ACC112 (cell line): Measurements from ENCODE around the gene FRY.

Experiments
- H2AFZ ChIP-seq: fragments of 200-600 bp; sonication (generic); one replicate; pipeline ENCODE4 v1.6.0; 2017; ENCODE audit warnings: antibody characterized with exemption, low read length; ENCODE audit not compliant: unreplicated experiment
- H3K27ac ChIP-seq: fragments of 200-600 bp; sonication (generic); 2 replicates; pipeline ENCODE4 v1.5.1; 2014; ENCODE audit warnings: low read depth, mild to moderate bottlenecking, antibody characterized with exemption, low read length, moderate library complexity
- H3K27me3 ChIP-seq: fragments of 200-600 bp; sonication (generic); 2 replicates; pipeline ENCODE4 v1.6.1; 2014; ENCODE audit warnings: mild to moderate bottlenecking, antibody characterized with exemption, low read length, moderate library complexity, mixed read lengths; ENCODE audit not compliant: insufficient read depth
- H3K36me3 ChIP-seq: fragments of 200-600 bp; sonication (generic); 2 replicates; pipeline ENCODE4 v1.6.1; 2016; ENCODE audit warnings: mild to moderate bottlenecking, antibody characterized with exemption, low read length, moderate library complexity, mixed read lengths; ENCODE audit not compliant: insufficient read depth
- H3K4me1 ChIP-seq: fragments of 200-600 bp; sonication (generic); one replicate; pipeline ENCODE4 v1.6.1; 2016; ENCODE audit warnings: low read length, mixed read lengths; ENCODE audit not compliant: insufficient read depth, unreplicated experiment, control insufficient read depth
- H3K4me3 ChIP-seq: fragments of 200-600 bp; sonication (generic); 2 replicates; pipeline ENCODE4 v1.5.1; 2014; ENCODE audit warnings: mild to moderate bottlenecking, low read depth, low read length
- H3K79me2 ChIP-seq: fragments of 200-600 bp; sonication (generic); one replicate; pipeline ENCODE4 v1.6.0; 2016; ENCODE audit warnings: low read length; ENCODE audit not compliant: control insufficient read depth, unreplicated experiment, insufficient read depth

Gene FRY

GRCh38 chr13:32039528-32039927 is 8.0 kb downstream of the FRY start:
- H3K27ac ChIP-seq, result no peak overlapping the region
- no peak overlapping the region for H2AFZ ChIP-seq
- no peaks in the 10 kb centered on the region for H3K4me1 ChIP-seq
- no peaks in the 10 kb centered on the region for H3K27me3 ChIP-seq
- H3K79me2 ChIP-seq, result no peaks in the 10 kb centered on the region
- H3K4me3 ChIP-seq, result no peak overlapping the region
- H3K36me3 ChIP-seq, result no peaks in the 10 kb centered on the region

DNA sequence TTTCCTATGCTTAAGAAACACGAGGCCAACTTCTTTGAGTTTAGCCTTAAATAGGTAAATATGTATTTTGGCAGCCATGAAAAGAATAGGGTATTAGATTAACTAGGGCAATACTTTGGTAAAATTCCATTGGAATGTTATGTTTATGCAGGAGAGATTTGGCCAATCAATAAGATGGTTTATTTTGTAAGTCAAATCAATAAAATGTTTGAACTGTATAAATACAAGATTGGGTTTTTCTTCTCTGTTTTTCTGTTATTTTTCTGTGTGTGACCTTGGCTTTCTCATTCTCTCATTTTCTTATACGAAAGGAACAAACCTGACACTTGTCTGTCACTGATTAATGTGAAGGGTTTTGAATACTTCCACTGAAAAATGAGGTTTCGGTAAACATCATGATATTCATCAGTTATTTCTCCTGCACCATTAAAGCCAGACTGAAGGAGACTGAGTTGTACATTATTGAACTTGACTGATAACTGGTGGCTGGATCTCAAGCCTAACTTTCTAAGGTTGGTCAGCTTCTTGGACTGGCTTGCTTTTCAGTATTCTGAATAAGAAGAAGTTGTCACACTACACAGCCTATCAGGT is 8.6 kb downstream of the FRY start:
- H3K36me3 ChIP-seq, result no peaks in the 10 kb centered on the region
- H3K27ac ChIP-seq, result no peak overlapping the region
- H3K27me3 ChIP-seq, result no peaks in the 10 kb centered on the region
- no peaks in the 10 kb centered on the region for H3K4me1 ChIP-seq
- no peak overlapping the region for H2AFZ ChIP-seq
- no peaks in the 10 kb centered on the region for H3K79me2 ChIP-seq
- H3K4me3 ChIP-seq, result no peak overlapping the region

- no peaks in the 10 kb centered on the region for H3K27me3 ChIP-seq
- no peaks in the 10 kb centered on the region for H3K79me2 ChIP-seq
Measured at GRCh38 chr13:32040689-32041088, 9.1 kb downstream of the FRY start.

DNA sequence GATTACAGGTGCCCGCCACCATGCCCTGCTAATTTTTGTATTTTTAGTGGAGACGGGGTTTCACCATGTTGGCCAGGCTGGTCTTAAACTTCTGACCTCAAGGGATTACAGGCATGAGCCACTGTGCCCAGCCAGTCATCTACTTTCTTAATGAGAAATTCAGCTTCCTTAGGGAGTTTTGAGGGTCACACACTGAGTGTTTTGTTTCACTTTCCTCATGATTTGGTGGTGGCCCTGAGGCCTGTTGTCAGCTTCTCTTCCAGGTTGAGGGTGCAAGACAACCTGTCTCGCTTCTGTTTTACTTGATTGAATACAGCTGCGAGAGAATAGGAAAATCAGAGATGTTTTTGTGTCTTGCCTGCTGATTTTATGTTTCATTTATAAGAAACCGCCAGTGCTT is 9.9 kb downstream of the FRY start:
- Histone ChIP-seq H3K36me3 (no peaks in the 10 kb centered on the region), H3K27me3 (no peaks in the 10 kb centered on the region), H3K4me3 (no peak overlapping the region), H2AFZ (no peak overlapping the region), H3K4me1 (peaks cover 8% of the 10 kb centered on the region), H3K27ac (no peak overlapping the region), H3K79me2 (no peaks in the 10 kb centered on the region)

More at GRCh38 chr13:32040689-32041088, 9.1 kb downstream of the FRY start:
- Histone ChIP-seq H3K4me3 (no peak overlapping the region), H3K36me3 (no peaks in the 10 kb centered on the region), H3K27ac (no peak overlapping the region), H3K4me1 (peaks cover under 1% of the 10 kb centered on the region), H2AFZ (no peak overlapping the region)

DNA sequence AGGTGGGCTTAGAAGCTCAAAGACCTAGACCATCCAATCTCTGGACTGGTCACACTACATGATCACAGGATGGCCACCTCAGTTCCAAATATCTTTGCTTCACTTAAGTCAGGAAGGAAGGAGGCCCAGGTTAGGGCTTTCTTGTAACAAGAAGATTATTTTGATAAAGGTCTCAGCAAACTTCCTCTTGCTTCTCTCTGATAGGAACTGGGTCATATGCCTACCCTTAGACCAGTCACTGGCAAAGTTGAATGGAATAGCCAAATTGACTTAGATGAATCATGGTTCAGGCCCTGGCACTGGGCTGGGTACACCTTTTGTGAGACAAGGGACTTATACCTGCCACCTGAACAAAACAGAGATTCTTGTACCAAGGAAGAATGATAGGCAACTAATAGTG is 11.0 kb downstream of the FRY start:
- Histone ChIP-seq H3K27ac (no peak overlapping the region), H3K4me3 (no peak overlapping the region), H3K79me2 (no peaks in the 10 kb centered on the region), H2AFZ (no peak overlapping the region), H3K36me3 (no peaks in the 10 kb centered on the region), H3K4me1 (peaks cover 11% of the 10 kb centered on the region), H3K27me3 (no peaks in the 10 kb centered on the region)

GRCh38 chr13:32044446-32044845 is 12.9 kb downstream of the FRY start:
- Histone ChIP-seq H3K4me1 (peaks cover 21% of the 10 kb centered on the region), H3K36me3 (no peaks in the 10 kb centered on the region), H3K4me3 (no peak overlapping the region), H3K27me3 (no peaks in the 10 kb centered on the region), H3K27ac (no peak overlapping the region), H2AFZ (no peak overlapping the region), H3K79me2 (no peaks in the 10 kb centered on the region)

DNA sequence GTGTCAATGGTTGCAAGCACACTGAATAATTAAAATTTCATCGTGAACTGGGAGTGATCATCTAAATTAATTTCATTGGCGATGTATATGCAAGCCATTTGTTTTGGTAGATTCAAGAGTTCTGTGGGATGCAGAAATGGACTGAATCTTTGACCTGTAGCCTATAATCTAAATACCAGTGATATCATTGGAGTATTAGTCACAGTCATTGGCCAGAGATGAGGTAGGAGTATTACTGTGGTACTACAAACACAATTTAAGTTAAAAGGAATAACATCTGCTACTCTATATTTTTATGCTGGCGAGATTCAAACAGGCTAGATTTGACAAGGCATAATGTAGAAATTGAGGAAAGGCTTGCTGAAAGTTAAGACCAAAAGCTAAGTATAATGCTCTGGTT is 14.0 kb downstream of the FRY start:
- peaks cover 21% of the 10 kb centered on the region for H3K4me1 ChIP-seq
- no peak overlapping the region for H3K4me3 ChIP-seq
- H3K79me2 ChIP-seq, result no peaks in the 10 kb centered on the region
- H3K27me3 ChIP-seq, result no peaks in the 10 kb centered on the region
- H2AFZ ChIP-seq, result no peak overlapping the region
- no peak overlapping the region for H3K27ac ChIP-seq
- H3K36me3 ChIP-seq, result no peaks in the 10 kb centered on the region

DNA sequence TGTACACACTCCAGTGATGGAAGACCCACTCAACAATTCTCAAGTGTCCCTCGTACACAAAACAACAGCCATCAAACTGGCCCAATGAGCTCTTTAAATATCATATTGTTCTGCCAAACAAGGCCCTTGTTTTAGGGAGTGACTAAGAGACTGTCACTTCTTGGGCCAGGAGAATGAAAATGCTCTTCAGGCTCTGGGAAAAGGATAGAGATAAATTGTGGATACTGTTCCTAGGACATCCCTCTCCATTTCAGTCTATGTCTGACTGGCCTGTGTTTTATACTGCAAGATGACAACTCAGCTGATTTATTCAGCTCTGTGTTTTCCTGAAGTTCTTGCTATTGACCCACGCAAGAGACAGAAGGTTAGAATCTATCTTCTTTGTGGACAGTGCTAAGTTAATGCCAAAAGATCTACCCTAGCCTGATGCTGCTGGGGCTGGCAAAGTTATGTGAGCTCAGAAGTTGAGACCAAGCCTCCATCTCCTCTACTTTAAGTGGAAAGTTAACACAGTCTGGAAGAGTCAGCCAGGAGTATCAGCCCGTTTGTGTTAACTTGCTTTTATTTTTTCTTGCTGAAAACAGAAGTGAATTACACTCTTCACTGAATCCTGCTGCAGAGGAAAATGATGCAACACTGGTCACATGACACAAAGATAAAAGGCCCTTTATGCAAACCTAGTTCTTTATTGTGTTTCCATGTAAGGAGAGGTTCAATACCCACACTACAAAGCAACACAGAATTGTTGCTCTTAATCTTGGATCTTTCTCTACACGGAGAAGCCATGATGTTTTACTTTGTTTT is 14.6 kb downstream of the FRY start:
- Histone ChIP-seq H3K79me2 (no peaks in the 10 kb centered on the region), H2AFZ (peak overlapping the region; percentile 84), H3K4me3 (no peak overlapping the region), H3K27me3 (no peaks in the 10 kb centered on the region), H3K36me3 (no peaks in the 10 kb centered on the region), H3K27ac (no peak overlapping the region), H3K4me1 (peaks cover 21% of the 10 kb centered on the region)

DNA sequence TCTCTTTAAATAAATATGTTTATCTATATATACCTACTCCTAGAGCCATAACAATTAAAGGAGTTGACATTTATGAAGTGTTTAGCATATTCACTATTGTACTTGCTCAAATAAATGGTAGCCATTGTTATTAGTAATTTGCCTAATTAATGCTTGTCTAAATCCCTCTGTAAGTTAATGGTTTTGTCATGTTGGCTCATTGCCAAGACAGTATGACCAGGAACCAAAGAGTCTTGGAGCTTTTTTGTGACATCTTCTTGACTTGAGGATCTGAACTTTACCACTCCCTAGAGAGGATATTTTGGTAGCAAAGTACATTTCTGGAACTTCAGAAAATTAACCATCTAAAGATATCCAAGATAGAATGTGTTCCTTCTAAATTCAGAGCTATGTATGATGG is 15.5 kb downstream of the FRY start:
- H3K4me1 ChIP-seq, result peaks cover 21% of the 10 kb centered on the region
- no peaks in the 10 kb centered on the region for H3K27me3 ChIP-seq
- H3K4me3 ChIP-seq, result no peak overlapping the region
- no peaks in the 10 kb centered on the region for H3K79me2 ChIP-seq
- no peak overlapping the region for H2AFZ ChIP-seq
- H3K36me3 ChIP-seq, result no peaks in the 10 kb centered on the region
- no peak overlapping the region for H3K27ac ChIP-seq

DNA sequence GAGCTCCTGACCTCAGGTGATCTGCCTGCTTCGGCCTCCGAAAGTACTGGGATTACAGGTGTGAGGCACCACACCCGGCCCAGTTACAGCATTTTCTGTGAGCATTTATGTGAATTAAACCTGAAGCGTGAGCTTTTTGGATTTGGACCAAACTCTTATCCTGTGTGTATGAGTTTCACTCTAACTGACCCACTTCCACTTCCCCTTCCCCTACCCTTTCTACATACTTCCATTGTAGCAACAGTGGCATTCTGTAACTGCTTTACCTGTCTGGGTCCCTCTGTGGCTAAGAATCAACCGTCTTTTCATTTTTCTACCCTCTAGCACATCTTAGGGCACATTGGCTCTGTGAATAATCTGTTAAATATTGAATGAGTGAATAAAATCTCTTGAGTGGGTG is 16.2 kb downstream of the FRY start:
- Histone ChIP-seq H2AFZ (no peak overlapping the region), H3K79me2 (no peaks in the 10 kb centered on the region), H3K4me3 (no peak overlapping the region), H3K36me3 (no peaks in the 10 kb centered on the region), H3K27me3 (no peaks in the 10 kb centered on the region), H3K27ac (no peak overlapping the region), H3K4me1 (peaks cover 21% of the 10 kb centered on the region)

DNA sequence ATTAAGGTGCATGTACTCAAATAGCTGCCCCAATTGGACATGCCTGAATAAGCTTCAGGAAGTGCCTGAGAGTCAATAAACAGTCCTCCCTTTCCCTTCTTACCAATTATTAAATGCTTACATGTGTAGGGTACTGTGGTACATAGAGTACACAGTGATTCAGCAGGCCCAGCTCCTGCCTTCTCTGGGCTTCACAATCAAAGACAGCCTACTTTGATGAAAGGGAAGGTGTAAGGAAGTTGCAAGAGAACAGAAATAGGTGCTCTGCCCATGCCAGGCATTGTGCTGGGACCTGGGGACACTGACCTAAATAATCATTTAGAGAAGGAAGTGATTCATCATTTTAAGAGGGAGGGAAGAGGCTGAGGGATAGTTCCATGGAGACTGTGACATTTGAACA is 17.2 kb downstream of the FRY start:
- no peak overlapping the region for H3K27ac ChIP-seq

More for the DNA sequence above, 17.2 kb downstream of the FRY start:
- H3K4me3 ChIP-seq, result no peak overlapping the region
- H3K4me1 ChIP-seq, result peaks cover 21% of the 10 kb centered on the region
- H3K27me3 ChIP-seq, result no peaks in the 10 kb centered on the region
- H2AFZ ChIP-seq, result peak overlapping the region; percentile 59
- no peaks in the 10 kb centered on the region for H3K36me3 ChIP-seq
- no peaks in the 10 kb centered on the region for H3K79me2 ChIP-seq
